Measurements from ENCODE around the gene VCPKMT.

Gene VCPKMT

DNA sequence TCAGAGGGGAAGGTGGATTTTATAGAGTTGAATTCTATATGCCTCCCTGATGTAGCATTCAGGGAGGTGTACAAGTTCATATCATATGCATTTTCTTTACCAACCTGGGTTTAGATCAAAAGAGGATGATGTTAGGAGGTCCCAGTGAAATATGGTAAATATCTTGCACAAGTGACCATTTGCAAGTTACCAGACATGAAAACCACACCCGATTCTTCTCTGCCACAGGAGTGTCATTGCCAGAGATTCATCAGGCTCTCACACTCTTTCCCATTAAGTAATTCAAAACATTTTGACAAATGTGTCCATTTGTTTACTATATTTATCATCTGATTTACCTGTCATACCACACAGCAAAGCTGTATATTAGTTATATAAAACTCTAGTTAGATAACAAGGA, 44.0 kb downstream of the VCPKMT start:
- no peak for DNase-seq (ENCODE audit: low spot score)
- TF ChIP-seq, protein P1, sequence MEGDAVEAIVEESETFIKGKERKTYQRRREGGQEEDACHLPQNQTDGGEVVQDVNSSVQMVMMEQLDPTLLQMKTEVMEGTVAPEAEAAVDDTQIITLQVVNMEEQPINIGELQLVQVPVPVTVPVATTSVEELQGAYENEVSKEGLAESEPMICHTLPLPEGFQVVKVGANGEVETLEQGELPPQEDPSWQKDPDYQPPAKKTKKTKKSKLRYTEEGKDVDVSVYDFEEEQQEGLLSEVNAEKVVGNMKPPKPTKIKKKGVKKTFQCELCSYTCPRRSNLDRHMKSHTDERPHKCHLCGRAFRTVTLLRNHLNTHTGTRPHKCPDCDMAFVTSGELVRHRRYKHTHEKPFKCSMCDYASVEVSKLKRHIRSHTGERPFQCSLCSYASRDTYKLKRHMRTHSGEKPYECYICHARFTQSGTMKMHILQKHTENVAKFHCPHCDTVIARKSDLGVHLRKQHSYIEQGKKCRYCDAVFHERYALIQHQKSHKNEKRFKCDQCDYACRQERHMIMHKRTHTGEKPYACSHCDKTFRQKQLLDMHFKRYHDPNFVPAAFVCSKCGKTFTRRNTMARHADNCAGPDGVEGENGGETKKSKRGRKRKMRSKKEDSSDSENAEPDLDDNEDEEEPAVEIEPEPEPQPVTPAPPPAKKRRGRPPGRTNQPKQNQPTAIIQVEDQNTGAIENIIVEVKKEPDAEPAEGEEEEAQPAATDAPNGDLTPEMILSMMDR (IDR thresholded peaks at IDR 0.05; ENCODE audit: extremely low read depth, missing control alignments) = no peak

DNA sequence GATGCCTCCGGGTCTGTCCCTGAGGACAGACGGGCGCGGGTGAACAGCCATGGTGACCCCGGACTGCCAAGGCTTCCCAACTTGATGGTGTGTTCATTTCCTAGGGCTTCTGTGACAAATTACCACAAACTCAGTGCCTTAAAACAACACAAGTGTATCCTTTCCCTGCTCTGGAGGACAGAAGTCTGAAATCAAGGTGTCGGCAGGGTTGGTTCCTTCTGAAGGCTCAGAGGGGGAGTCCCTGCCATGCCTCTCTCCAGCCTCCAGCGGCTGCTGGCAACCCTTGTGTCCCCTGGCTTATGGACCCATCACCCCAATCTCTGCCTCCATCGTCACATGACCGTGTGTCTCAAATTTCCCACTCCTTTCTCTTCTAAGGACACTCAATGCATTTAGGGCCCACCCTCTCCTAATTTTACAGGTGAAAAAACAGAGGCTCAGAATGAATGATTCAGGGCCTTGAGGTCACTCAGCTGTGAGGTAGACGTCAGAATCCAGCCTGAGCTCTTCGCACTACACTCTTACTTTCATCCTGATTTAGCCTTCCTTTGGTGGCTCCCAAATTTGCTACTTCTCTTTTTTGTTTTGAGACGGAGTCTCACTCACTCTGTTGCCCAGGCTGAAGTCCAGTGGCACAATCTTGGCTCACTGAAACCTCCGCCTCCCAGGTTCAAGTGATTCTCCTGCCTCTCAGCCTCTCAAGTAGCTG, 45.4 kb downstream of the VCPKMT start:
- TF ChIP-seq, protein P1 (IDR thresholded peaks at IDR 0.05; ENCODE audit: extremely low read depth, missing control alignments) = no peak
- peak; percentile 42 for DNase-seq (ENCODE audit: low spot score)

DNA sequence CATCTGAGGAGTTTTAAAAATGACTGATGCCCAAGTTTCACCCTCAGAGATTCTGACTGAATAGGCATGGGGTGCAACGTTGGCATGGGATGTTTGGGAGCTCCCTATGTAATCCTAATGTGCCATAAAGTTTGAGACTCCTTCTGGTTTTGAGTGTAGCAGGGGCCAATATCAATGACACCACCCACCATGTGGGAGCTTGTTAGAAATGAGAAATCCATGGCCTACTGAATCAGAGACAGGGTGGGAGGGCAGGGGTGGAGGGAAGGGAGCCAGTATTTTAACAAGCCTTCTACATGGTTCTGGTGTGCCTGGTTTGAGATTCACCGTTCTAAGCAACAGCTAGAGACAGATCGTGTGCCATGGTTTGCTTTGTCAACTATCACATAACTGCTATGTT, 46.1 kb downstream of the VCPKMT start:
- DNase-seq (ENCODE audit: low spot score) = no peak
- TF ChIP-seq, protein P1 (IDR thresholded peaks at IDR 0.05; ENCODE audit: extremely low read depth, missing control alignments) = no peak

DNA sequence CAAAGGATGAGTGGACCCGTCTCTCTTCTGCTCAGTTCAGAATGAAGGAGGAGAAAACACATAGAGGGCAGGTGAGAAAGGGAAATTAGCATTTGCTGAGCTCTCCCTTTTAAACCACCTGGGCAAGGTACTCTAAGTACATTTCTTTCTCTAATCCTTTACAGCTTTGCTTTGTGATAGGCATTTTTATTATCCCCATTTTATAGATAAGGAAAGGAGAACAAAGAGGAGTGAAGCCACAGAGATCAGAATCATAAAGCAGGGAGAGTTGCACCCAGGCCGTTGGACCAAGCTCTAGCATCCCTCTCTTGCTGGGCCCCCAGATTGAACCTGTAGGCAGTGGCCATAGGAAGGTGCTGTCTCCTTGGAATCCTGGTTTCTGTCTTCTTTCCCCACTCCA, 47.0 kb downstream of the VCPKMT start:
- DNase-seq (ENCODE audit: low spot score) = no peak
- TF ChIP-seq, protein P1 (IDR thresholded peaks at IDR 0.05; ENCODE audit: extremely low read depth, missing control alignments) = no peak

DNA sequence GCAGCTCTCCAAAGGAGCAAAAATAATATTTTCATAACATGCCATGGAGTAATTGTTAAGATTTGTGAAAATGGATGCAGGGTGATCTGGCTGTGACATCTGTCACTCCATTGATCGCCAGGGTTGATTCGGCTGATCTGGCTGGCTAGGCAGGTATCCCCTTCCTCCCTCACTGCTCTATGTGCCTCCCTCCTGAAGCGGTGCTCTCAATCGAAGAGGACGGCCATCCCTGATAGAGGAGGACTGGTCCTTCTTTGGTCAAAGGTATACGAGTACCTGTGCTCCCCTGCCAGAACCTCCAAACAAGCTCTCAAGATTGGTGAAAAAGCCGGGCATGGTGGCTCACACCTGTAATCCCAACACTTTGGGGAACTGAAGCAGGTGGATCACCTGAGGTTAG, 47.9 kb downstream of the VCPKMT start:
- TF ChIP-seq, protein P1 (IDR thresholded peaks at IDR 0.05; ENCODE audit: extremely low read depth, missing control alignments) = no peak
- DNase-seq (ENCODE audit: low spot score) = no peak

DNA sequence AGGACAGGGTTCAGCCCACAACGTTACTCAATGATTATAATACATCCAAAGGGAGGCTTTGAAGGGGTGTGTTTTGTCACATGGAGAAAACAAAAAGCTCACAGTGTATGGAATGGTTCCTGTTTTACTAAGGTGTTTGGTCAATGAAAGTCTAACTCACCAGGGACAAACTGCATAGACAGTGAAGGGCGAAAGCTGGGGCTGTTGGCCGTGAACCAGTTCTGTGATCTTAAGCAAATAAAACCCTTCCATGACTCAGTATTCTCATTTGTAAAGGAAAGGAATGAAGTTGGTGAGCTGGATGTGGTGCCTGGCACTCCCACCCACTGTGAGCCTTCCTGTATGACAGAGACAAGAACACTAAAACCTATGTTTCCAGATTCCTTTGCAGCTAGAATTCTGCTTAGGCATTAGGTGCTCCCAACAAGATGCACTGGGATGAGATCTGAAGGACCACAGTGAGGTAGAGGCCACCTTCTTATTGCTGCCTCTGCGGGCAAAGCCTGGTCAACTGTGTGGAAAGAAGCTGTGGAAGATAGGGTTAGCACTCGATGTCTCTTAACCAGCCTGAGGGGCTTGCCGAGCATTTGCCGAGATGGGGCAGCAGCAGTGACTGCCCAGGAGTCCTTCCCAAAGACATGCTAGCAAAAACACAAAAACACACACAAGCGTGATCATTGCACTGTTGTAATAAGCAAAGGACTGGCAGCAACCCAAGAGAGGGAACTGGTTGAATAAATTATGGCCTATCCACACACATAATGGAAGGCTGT, 48.5 kb downstream of the VCPKMT start:
- TF ChIP-seq, protein P1 (IDR thresholded peaks at IDR 0.05; ENCODE audit: extremely low read depth, missing control alignments) = no peak
- no peak for DNase-seq (ENCODE audit: low spot score)

DNA sequence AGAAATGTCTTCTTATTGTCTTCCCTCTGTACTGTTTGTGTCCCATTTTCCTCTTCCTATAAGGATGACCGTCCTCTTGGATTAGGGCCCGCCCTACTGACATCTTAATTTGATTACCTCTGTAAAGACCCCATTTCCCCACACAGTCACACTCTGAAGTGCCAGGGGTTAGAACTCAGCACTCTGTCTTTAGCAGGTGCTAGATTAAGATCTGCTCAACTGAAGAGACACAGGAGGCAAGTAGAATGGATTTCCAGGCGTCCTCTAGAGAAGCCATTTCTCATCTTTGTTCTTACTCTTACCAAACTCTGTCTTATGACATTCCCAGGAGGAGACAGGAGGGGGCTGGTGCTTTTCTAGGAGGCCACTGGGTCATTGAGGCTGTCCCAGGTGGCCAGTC, 50.8 kb downstream of the VCPKMT start:
- TF ChIP-seq, protein P1 (IDR thresholded peaks at IDR 0.05; ENCODE audit: extremely low read depth, missing control alignments) = no peak
- no peak for DNase-seq (ENCODE audit: low spot score)
